ENCODE data around the gene IFNL4.
"Not testable (repeated sequence)": the region's sequence is repeated elsewhere in the genome, so short reads cannot be mapped to it uniquely, and the experiment has no call there.

The IFNL4 gene

DNA sequence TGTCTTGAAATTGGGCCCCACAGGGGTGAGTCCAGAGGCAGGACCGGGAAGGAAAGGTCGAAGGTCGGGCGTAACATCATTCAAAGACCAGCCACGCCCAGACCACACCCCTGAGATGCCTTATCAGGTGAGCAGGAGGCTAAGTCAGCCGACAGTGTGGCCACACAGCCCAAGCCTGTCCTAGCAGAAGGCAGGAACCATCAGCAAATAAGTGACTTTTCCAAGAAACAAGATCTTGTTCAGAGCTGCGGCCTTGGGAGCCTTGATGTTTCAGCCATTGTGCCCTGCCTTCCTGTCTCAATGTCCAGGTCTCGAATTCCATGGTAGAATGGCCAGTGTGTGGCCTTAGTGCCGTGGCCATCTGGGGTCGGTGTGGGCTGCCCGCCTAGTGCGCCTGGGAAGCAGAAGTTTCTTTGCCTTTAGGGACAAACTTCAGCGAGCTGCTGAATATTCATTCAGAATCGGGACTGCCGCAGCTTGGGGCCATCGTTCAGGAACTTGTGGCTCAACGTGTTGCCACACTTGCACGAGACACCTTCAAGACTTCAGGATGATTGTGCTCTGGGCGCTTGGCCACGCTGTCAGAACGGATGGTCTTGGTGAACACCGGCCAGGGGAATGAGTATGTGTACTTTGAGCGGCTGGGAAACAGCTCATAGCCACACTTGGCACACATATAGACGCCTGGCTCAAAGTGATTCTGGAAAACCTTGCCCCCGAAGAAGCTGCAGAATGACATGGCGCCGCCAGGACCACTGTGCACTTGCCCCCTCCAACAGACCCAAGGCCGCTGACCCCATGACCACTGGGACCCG lies 6.1 kb upstream of the IFNL4 start:
- DNase-seq, result no peak

GRCh38 chr19:39253374-39254149 lies 4.9 kb upstream of the IFNL4 start:
- no peak for DNase-seq

GRCh38 chr19:39252458-39252857 lies 3.8 kb upstream of the IFNL4 start:
- no peak for DNase-seq

DNA sequence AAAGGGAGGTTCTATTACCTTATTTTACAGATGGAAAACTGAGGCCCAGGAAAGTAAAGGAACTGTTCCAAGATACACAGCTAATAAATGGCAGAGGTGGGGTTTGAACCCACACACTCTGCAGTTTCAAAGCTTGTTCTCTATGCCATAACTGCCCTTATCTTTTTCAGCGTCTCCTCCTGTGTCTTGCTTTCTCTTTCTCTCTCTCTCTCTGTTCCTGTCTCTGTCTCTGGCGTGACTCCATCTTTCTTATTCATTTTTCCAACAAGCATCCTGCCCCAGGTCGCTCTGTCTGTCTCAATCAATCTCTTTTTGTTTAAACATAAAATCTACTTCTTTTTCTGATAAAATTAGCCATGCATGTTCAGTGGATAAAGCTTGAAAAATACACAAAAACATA lies 3.2 kb upstream of the IFNL4 start:
- no peak for DNase-seq

- no peak for DNase-seq
Observed at GRCh38 chr19:39251081-39251480, 2.4 kb upstream of the IFNL4 start.

DNA sequence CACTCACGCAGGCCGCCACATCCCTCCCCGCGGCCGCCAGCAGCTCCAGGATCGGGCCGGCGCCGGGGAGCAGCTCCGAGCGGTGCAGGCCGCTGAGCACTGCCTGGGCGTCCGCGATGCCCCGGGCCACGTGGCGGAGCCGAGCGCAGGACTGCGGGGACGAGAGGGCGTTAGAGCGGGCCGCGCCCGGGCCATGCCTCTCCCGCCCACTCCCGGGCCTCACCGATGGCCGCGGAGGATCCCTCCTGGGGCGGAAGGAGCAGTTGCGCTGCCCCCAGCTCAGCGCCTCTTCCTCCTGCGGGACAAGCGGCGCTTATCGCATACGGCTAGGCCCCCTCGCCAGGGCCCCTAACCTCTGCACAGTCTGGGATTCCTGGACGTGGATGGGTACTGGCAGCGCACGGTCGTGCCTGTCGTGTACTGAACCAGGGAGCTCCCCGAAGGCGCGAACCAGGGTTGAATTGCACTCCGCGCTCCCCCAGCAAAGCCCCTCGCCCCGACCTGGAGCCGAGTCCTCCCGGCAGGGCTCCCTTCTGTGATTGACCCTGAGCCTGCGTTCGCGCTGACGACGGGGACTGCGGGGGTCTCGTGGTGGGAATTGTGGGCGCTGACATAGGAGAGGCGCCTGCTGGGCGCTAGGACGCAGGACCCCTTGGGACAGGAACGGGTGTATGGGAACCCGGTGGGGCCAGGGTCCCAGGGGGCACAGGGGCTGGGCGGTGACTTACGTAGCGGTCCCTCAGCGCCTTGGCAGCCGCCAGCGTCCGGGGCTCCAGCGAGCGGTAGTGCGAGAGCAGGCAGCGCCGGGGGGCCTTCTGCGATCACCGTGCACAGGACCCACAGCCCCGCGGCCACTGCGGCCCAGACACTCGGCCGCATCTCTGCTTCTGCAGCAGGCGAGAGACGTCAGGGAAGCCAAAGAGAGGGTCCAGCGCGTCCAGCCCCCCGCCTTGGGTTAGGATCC lies 673 bp downstream of the IFNL4 start:
- no peak for DNase-seq

GRCh38 chr19:39246951-39247669 lies 1.5 kb downstream of the IFNL4 start:
- DNase-seq, result peak in 1 of 2 experiments; percentile 32

GRCh38 chr19:39245166-39245565 lies 3.5 kb downstream of the IFNL4 start:
- DNase-seq, result not testable (repeated sequence)

- not testable (repeated sequence) for DNase-seq
Observed at GRCh38 chr19:39244410-39245100, 4.1 kb downstream of the IFNL4 start, which contains the start of gene IFNL3. Gene IFNL3 (minus strand): TSS chr19:39245006. CDS start chr19:39244967, 39 bp downstream.

DNA sequence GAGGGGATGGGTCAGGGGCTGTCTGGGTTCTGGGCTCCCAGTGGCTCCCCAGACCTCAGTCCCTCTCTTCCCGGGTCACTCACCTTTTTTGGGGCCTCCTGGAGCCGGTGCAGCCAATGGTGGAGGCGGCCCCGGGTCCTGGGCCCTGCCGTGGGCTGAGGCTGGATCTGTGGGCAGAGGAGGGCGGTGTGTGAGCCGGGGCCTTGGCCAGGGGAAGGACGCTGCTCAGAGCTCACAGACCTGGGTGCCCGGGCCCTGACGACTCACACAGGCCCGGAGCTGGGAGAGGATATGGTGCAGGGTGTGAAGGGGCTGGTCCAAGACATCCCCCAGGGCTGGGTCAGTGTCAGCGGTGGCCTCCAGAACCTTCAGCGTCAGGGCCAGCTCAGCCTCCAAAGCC lies 4.9 kb downstream of the IFNL4 start:
- not testable (repeated sequence) for DNase-seq

DNA sequence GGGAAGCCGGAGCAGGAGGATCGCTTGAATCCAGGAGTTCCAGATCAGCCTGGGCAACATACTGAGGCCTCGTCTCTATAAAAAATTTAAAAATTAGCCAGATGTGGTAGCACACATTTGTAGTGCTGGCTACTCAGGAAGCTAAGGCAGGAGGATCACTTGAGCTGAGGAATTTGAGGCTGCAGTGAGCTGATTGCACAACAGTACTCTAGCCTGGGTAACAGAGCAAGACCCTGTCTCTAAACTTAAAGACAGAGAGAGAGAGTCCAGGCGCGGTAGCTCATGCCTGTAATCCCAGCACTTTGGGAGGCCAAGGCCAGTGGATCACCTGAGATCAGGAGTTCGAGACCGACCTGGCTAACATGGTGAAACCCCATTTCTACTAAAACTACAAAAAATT lies 8.2 kb downstream of the IFNL4 start:
- DNase-seq, result no peak

DNA sequence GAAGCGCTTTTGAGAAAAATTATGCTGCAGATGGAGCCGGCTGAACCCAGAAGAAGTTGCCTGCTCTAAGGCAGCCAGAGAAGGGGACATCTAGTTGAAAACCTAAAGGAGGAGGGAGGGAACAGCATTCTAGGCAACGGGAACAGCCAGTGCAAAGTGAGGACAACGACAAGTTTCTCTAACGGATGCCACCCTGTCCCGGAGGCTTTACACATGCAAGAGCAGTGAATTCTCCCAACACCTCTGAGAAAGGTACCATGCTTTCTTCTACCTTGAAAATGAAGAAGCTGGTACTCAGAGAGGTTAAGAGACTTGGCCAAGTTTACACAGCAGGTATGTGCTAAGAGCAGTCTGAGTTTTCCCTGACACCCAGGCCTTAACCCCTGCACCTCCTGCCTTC lies 9.7 kb downstream of the IFNL4 start:
- DNase-seq, result no peak

DNA sequence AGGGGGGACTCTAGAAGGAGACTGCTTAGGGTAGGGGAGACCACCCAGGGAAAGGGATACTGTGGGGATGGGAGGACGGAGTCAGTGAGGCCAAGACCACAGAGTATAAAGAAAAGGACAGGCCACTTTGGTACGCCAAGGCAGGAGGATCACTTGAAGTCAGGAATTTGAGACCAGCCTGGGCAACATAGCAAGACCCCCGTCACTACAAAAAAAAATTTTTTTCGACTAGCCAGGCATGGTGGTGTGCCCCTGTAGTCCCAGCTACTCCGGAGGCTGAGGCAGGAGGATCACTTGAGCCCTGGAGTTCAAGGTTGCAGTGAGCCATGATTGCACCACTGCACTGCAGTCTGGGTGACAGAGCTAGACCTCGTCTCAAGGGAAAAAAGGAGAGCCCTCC lies 10.4 kb downstream of the IFNL4 start:
- DNase-seq, result no peak

DNA sequence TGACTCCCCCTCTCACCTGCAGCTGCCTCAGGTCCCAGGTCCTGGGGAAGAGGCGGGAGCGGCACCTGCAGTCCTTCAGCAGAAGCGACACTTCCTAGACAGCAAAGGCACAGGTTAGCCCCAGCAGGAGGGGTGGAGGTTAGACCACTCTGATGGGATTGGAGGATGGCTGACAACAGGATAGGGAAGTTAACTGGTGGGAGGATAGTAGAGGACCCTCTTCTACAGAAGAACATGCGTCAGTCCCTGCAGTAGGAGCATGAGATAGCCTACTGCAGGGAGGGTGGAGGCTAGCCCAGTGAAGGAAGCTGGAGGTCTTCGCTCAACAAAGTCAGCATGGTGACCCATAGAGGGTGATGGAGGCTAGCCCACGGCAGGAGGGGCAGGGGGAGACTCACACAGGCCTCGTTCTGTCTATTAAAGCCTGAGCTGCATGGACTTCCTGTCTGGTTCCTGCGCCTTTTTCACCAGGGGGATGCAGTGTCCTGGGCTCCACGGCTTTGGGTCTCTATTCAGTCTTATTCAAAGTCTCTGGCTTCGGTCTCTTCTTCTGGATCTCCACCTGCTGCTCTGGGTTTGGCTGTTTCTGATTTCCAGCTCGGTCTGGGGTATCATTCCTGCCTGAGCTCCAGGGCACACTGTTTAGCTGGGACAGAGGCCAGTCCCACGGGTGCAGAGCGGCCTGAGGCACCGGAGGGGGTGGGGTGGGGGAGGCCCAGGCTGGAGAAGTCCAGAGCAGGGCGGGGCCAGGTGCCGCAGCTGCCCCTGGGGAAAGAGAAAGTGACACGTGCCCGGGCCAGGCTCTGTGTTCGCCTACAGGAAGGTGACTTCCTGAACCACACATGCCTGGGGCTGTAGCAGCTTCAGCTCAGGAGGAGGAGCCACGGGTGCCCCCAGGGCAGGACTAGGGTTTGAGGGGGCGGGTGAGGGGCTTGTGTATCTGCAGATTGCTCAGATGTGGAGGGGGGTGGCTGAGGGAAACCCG lies 11.2 kb downstream of the IFNL4 start:
- peak; percentile 51 to 66 for DNase-seq

- peak; percentile 12 to 16 for DNase-seq
Observed at GRCh38 chr19:39236527-39236926, 12.1 kb downstream of the IFNL4 start.

GRCh38 chr19:39232708-39233107 lies 15.9 kb downstream of the IFNL4 start:
- no peak for DNase-seq

GRCh38 chr19:39230096-39230764 lies 18.4 kb downstream of the IFNL4 start:
- DNase-seq, result no peak

- DNase-seq, result no peak
Observed at GRCh38 chr19:39224910-39225309, 23.7 kb downstream of the IFNL4 start.

DNA sequence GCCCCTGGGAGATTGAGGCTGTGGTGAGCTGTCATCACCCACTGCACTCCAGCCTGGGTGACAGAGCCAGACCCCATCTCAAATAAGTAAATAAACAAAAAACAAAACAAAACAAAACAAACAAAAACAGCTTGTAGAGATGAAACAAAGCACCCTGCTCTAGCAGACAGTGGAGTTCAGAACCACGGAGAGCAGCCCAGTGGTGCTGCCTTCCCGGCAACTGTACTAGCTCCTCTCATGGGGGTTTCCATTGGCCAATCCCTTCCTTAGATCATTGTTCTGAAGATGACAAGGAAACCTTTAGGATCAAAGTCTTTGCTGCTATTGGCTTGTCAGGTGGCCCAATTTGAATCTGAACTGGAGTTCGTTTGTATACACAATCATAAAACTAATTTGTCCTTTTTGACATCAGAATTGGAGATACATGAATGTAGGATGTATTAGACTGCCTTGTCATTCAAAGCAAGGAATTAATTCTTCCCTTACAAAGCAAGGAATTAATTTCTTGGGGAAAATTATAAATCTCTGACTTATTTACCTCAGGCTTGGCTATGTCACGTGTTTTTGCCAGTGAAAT lies 24.9 kb downstream of the IFNL4 start:
- no peak for DNase-seq

All from activated CD4-positive, alpha-beta T cell treated with anti-CD3 and anti-CD28 coated beads, Interleukin-2, amount 50 U/mL, for 48 hours (primary cell).